HFF-Myc (cell line): ENCODE results near the gene EPM2AIP1.

Experiments
- DNase-seq: peaks from one replicate; pipeline ENCODE4 v3.0.0-alpha.2; 2011; ENCODE audit warnings: low read depth; ENCODE audit errors: extremely low read depth
- H3K4me3 ChIP-seq: replicated peaks from 2 replicates; pipeline ENCODE4 v1.5.1; 2011; ENCODE audit warnings: low read depth, mild to moderate bottlenecking, control low read depth, low read length
- TF ChIP-seq, protein P1 (sequence below): IDR thresholded peaks from 2 replicates; pipeline ENCODE4 v1.5.1; 2012; ENCODE audit warnings: mild to moderate bottlenecking, low read depth, low read length, control low read depth; ENCODE audit errors: missing control alignments

Gene EPM2AIP1

DNA sequence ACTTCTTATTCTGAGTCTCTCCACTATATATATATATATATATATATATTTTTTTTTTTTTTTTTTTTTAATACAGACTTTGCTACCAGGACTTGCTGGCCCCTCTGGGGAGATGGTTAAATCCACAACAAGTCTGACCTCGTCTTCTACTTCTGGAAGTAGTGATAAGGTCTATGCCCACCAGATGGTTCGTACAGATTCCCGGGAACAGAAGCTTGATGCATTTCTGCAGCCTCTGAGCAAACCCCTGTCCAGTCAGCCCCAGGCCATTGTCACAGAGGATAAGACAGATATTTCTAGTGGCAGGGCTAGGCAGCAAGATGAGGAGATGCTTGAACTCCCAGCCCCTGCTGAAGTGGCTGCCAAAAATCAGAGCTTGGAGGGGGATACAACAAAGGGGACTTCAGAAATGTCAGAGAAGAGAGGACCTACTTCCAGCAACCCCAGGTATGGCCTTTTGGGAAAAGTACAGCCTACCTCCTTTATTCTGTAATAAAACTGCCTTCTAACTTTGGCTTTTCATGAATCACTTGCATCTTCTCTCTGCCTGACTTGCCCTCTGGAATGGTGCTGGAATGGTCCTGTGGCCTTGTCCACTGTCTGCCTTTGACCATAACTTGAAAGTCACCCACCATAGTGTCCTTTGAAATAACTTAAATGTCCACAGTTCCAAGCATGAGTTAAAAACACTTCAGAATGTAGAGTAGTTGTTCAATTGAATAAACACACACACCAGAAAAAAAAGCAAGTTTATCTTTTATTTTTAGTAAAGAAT is 32.8 kb upstream of the EPM2AIP1 start:
- TF ChIP-seq, protein P1, sequence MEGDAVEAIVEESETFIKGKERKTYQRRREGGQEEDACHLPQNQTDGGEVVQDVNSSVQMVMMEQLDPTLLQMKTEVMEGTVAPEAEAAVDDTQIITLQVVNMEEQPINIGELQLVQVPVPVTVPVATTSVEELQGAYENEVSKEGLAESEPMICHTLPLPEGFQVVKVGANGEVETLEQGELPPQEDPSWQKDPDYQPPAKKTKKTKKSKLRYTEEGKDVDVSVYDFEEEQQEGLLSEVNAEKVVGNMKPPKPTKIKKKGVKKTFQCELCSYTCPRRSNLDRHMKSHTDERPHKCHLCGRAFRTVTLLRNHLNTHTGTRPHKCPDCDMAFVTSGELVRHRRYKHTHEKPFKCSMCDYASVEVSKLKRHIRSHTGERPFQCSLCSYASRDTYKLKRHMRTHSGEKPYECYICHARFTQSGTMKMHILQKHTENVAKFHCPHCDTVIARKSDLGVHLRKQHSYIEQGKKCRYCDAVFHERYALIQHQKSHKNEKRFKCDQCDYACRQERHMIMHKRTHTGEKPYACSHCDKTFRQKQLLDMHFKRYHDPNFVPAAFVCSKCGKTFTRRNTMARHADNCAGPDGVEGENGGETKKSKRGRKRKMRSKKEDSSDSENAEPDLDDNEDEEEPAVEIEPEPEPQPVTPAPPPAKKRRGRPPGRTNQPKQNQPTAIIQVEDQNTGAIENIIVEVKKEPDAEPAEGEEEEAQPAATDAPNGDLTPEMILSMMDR, result no peak
- DNase-seq, result no peak
- no peak overlapping the region for H3K4me3 ChIP-seq

DNA sequence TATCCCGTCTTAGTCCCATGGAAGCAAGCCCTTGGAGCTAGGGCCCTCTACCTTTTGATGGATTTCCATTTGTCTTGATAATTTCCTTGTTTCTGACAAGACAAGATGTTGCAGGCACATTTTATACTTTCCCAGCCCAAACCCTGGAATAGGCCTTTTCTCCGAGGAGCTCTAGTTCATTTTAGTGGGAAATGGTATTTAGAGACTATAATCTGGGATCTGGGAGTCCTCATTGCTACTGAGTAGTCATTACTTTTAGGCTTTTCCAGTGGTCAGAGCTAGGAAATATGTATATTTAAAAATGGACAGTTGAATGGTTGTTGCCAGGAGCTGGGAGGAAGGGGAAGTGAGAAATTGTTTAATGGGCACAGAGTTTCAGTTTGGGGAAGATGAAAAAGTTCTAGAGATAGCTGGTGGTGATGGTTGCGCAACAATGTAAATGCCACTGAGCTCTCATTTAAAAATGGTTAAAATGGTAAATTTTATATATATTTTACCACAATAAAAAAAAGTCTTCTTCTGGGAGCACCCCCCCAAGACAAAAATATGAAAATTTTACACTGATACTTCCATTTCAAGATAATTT is 32.0 kb upstream of the EPM2AIP1 start:
- no peak for DNase-seq
- H3K4me3 ChIP-seq, result no peak overlapping the region
- TF ChIP-seq, protein P1, result no peak

DNA sequence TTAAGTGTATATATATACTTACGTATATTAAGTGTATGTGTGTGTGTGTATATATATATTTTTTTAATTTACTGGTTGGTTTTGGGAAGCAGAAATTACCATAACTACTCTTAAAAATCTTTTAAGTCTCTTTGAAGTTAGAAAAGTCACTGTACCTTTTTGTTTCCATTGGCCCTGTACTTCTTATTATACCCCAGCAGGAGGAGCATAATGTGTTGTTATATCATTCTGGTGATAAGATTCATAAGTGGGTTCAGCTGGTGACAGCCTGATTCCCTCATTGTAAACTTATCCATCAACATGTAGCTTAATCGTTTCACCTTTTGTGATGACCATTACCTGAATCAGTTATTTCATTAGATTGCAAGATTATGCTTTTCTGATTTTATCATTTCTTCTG is 31.2 kb upstream of the EPM2AIP1 start:
- H3K4me3 ChIP-seq, result no peak overlapping the region
- DNase-seq, result no peak
- TF ChIP-seq, protein P1, result no peak

DNA sequence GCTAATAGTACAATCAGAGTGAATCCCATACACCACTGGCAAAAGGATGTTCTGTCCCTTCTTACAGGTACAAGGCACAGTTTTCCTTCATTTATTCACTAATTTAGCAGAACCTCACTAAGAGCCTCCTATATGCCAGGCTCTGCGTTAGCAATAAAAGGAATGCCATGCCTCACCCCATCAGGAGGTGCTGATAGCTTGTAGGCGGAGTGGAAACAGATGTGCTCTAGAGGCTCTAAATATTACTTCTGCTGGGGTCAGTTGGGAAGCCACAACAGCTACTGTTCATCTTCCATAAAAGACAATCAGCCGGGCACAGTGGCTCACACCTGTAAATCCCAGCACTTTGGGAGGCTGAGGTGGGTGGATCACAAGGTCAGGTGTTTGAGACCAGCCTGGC is 24.8 kb upstream of the EPM2AIP1 start:
- TF ChIP-seq, protein P1, result no peak
- DNase-seq, result no peak
- no peak overlapping the region for H3K4me3 ChIP-seq

DNA sequence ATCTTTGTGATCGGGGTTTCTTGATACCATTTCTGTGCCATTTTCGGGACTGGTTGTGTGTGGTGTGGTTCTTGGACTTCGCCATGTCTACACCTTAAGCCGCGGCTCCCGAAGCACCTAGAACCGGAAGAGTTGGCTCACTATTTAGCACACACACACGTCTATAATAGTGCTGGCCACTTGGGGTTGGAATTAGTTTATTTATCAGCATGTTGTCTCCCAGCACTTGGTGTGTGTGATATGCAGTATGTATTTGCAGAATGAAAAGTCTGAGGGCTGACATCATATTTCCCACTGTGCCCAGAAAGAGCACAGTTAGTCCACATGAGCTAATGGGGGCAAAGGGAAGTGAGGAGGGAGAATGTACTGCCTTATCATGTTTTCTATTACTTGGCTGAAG is 24.0 kb upstream of the EPM2AIP1 start:
- no peak for DNase-seq
- H3K4me3 ChIP-seq, result no peak overlapping the region
- TF ChIP-seq, protein P1, result no peak

DNA sequence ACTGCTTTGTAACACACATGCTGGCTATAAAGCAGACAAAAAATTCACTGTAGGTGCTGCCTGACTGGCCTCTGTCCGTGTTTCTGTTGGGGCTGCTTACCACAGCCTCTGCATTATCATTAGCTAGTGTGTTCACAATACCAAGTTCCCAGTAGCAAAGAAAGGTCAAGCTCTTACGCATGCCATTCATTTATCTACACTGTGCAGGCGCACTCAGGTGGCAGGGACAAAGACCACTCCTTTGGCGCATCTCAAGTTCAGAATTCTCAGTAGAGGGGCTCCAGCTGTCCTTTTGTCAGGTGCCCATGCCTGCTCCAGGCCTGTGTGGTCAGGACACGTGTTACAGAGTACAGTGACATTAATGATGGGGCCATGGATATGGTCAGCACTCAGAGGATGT is 22.7 kb upstream of the EPM2AIP1 start:
- no peak for DNase-seq
- TF ChIP-seq, protein P1, result no peak
- H3K4me3 ChIP-seq, result no peak overlapping the region
